ENCODE results near the gene TMEM202.

DNA sequence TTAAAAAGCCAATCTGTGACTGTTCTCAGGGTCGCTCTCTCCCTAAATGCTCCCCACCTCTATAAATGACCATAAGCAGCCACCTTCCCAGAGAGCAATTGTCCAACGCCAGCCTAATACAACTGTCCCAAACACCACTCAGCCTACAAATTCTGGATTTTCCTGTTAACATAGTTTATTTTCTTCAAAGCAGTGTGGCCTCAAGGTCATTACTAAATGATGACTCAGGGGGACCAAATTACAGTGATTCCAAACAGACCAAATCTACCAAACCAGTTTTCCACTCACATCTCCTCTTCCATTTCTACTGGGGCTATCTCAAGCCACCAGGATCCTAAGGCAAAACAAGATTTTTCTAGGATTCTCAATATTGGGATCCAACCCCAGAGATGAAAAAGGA, 44.8 kb upstream of the TMEM202 start:
- TF ChIP-seq ZNF207 (IDR thresholded peaks at IDR 0.05; ENCODE audit: borderline replicate concordance) (no peak), CAMTA2 (CRISPR knock-in tag; IDR thresholded peaks at IDR 0.05; ENCODE audit: borderline replicate concordance) (no peak), POLR2A (IDR thresholded peaks at IDR 0.05; ENCODE audit: insufficient read depth in 1 of 2, low read depth in 2 of 2, low read length in 2 of 2) (no peak), SOX6 (IDR thresholded peaks at IDR 0.05) (no peak), SOX6 (CRISPR knock-in tag; IDR thresholded peaks at IDR 0.05) (no peak), ZNF101 (CRISPR knock-in tag; IDR thresholded peaks at IDR 0.05; ENCODE audit: borderline replicate concordance, low read depth) (no peak), ZFP36 (IDR thresholded peaks at IDR 0.05; ENCODE audit: borderline replicate concordance, low read depth, low read length, partially characterized antibody) (no peak), ZNF776 (CRISPR knock-in tag; IDR thresholded peaks at IDR 0.05) (no peak), ZFAT (CRISPR knock-in tag; conservative IDR thresholded peaks at IDR 0.05) (no peak)
- TF ChIP-seq, protein P1, sequence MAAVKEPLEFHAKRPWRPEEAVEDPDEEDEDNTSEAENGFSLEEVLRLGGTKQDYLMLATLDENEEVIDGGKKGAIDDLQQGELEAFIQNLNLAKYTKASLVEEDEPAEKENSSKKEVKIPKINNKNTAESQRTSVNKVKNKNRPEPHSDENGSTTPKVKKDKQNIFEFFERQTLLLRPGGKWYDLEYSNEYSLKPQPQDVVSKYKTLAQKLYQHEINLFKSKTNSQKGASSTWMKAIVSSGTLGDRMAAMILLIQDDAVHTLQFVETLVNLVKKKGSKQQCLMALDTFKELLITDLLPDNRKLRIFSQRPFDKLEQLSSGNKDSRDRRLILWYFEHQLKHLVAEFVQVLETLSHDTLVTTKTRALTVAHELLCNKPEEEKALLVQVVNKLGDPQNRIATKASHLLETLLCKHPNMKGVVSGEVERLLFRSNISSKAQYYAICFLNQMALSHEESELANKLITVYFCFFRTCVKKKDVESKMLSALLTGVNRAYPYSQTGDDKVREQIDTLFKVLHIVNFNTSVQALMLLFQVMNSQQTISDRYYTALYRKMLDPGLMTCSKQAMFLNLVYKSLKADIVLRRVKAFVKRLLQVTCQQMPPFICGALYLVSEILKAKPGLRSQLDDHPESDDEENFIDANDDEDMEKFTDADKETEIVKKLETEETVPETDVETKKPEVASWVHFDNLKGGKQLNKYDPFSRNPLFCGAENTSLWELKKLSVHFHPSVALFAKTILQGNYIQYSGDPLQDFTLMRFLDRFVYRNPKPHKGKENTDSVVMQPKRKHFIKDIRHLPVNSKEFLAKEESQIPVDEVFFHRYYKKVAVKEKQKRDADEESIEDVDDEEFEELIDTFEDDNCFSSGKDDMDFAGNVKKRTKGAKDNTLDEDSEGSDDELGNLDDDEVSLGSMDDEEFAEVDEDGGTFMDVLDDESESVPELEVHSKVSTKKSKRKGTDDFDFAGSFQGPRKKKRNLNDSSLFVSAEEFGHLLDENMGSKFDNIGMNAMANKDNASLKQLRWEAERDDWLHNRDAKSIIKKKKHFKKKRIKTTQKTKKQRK (IDR thresholded peaks at IDR 0.05; ENCODE audit: low read length), result no peak
- TF ChIP-seq, protein P2, sequence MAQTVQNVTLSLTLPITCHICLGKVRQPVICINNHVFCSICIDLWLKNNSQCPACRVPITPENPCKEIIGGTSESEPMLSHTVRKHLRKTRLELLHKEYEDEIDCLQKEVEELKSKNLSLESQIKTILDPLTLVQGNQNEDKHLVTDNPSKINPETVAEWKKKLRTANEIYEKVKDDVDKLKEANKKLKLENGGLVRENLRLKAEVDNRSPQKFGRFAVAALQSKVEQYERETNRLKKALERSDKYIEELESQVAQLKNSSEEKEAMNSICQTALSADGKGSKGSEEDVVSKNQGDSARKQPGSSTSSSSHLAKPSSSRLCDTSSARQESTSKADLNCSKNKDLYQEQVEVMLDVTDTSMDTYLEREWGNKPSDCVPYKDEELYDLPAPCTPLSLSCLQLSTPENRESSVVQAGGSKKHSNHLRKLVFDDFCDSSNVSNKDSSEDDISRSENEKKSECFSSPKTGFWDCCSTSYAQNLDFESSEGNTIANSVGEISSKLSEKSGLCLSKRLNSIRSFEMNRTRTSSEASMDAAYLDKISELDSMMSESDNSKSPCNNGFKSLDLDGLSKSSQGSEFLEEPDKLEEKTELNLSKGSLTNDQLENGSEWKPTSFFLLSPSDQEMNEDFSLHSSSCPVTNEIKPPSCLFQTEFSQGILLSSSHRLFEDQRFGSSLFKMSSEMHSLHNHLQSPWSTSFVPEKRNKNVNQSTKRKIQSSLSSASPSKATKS (CRISPR knock-in tag; IDR thresholded peaks at IDR 0.05), result no peak
- TF ChIP-seq, protein P3, sequence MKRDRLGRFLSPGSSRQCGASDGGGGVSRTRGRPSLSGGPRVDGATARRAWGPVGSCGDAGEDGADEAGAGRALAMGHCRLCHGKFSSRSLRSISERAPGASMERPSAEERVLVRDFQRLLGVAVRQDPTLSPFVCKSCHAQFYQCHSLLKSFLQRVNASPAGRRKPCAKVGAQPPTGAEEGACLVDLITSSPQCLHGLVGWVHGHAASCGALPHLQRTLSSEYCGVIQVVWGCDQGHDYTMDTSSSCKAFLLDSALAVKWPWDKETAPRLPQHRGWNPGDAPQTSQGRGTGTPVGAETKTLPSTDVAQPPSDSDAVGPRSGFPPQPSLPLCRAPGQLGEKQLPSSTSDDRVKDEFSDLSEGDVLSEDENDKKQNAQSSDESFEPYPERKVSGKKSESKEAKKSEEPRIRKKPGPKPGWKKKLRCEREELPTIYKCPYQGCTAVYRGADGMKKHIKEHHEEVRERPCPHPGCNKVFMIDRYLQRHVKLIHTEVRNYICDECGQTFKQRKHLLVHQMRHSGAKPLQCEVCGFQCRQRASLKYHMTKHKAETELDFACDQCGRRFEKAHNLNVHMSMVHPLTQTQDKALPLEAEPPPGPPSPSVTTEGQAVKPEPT (CRISPR knock-in tag; IDR thresholded peaks at IDR 0.05; ENCODE audit: low read depth), result no peak
- TF ChIP-seq, protein P4, sequence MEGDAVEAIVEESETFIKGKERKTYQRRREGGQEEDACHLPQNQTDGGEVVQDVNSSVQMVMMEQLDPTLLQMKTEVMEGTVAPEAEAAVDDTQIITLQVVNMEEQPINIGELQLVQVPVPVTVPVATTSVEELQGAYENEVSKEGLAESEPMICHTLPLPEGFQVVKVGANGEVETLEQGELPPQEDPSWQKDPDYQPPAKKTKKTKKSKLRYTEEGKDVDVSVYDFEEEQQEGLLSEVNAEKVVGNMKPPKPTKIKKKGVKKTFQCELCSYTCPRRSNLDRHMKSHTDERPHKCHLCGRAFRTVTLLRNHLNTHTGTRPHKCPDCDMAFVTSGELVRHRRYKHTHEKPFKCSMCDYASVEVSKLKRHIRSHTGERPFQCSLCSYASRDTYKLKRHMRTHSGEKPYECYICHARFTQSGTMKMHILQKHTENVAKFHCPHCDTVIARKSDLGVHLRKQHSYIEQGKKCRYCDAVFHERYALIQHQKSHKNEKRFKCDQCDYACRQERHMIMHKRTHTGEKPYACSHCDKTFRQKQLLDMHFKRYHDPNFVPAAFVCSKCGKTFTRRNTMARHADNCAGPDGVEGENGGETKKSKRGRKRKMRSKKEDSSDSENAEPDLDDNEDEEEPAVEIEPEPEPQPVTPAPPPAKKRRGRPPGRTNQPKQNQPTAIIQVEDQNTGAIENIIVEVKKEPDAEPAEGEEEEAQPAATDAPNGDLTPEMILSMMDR (CRISPR knock-in tag; IDR thresholded peaks at IDR 0.05), result no peak
- TF ChIP-seq, protein P5, sequence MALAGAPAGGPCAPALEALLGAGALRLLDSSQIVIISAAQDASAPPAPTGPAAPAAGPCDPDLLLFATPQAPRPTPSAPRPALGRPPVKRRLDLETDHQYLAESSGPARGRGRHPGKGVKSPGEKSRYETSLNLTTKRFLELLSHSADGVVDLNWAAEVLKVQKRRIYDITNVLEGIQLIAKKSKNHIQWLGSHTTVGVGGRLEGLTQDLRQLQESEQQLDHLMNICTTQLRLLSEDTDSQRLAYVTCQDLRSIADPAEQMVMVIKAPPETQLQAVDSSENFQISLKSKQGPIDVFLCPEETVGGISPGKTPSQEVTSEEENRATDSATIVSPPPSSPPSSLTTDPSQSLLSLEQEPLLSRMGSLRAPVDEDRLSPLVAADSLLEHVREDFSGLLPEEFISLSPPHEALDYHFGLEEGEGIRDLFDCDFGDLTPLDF (CRISPR knock-in tag; IDR thresholded peaks at IDR 0.05), result no peak

All from HepG2 (cell line).